GM12878 (cell line): ENCODE data around the gene DFFA. TPM values are rescaled to one million over a fixed set of nuclear protein-coding genes. Genes with fewer than 3 reads are reported as not detected.
A peak's percentile ranks its signal among the peaks of the same experiment; 100 is the strongest.

Experiments used
- CEBPB ChIP-seq, 2 experiments: fragments of 150-350 bp in 1 of 2; IDR thresholded peaks; 2 replicates each; pipeline ENCODE4 v1.6.1; 2012 to 2014; ENCODE audit warnings: low read depth in 2 of 2, low read length in 2 of 2, borderline replicate concordance in 1 of 2, inconsistent platforms in 1 of 2
- HDGF ChIP-seq: fragments of 450-650 bp; IDR thresholded peaks from 2 replicates; pipeline ENCODE4 v1.6.1; 2016; ENCODE audit warnings: antibody characterized with exemption
- IKZF1 ChIP-seq: fragments of 450-650 bp; conservative IDR thresholded peaks from 2 replicates; pipeline ENCODE4 v1.6.1; 2017; ENCODE audit warnings: antibody characterized with exemption, mild to moderate bottlenecking
- JUNB ChIP-seq: IDR thresholded peaks from 2 replicates; pipeline ENCODE4 v1.6.1; 2016; ENCODE audit warnings: antibody characterized with exemption, mild to moderate bottlenecking
- KAT2A ChIP-seq: conservative IDR thresholded peaks from 2 replicates; pipeline ENCODE4 v1.6.1; 2011; ENCODE audit warnings: low read depth, low read length; ENCODE audit not compliant: control insufficient read depth
- MTA3 ChIP-seq: IDR thresholded peaks from 2 replicates; pipeline ENCODE4 v1.6.1; 2012; ENCODE audit warnings: low read length, inconsistent platforms, borderline replicate concordance
- NFYA ChIP-seq: IDR thresholded peaks from 2 replicates; pipeline ENCODE4 v1.6.1; 2011; ENCODE audit warnings: low read depth, mild to moderate bottlenecking, low read length, improper control_type of control experiment, borderline replicate concordance
- POLR2AphosphoS2 ChIP-seq: IDR thresholded peaks from 2 replicates; pipeline ENCODE4 v1.6.1; 2011; ENCODE audit warnings: low read depth, mild to moderate bottlenecking, low read length, improper control_type of control experiment, moderate library complexity
- POLR2AphosphoS5 ChIP-seq: IDR thresholded peaks from 2 replicates; pipeline ENCODE4 v1.6.1; 2011; ENCODE audit warnings: mild to moderate bottlenecking, low read length, inconsistent platforms
- RELB ChIP-seq: fragments of 450-650 bp; IDR thresholded peaks from 2 replicates; pipeline ENCODE4 v1.6.1; 2017; ENCODE audit warnings: low read depth, mild to moderate bottlenecking, moderate library complexity
- SRF ChIP-seq, 2 experiments: IDR thresholded peaks; 2 replicates each; pipeline ENCODE4 v1.6.1; 2011; ENCODE audit warnings: low read depth in 2 of 2, low read length in 2 of 2, mild to moderate bottlenecking in 1 of 2, moderate library complexity in 1 of 2
- STAT1 ChIP-seq: fragments of 450-650 bp; conservative IDR thresholded peaks from 2 replicates; pipeline ENCODE4 v1.6.1; 2014; ENCODE audit warnings: antibody characterized with exemption, mild to moderate bottlenecking
- ZNF207 ChIP-seq: fragments of 450-650 bp; IDR thresholded peaks from 2 replicates; pipeline ENCODE4 v1.6.1; 2014; ENCODE audit warnings: antibody characterized with exemption, mild to moderate bottlenecking, borderline replicate concordance
- polyA plus RNA-seq, 11 experiments: library from polyadenylated mRNA; depleted of rRNA in 4 of 11; unstranded in 6 of 11; stranded (reverse) in 5 of 11; fragments of >200 nt; fragmentation: Nextera tagmentation in 4 of 11; fragmentation: Illumina TruSeq in 1 of 11; extraction: Ambion mirVana in 4 of 11; extraction: Trizol in 1 of 11; gene quantifications; 1 replicate in 1 of 11; 2 replicates in 10 of 11; pipeline versions ENCODE4 v1.2.1 to v1.2.3, GENCODE V29; 2011 to 2016; ENCODE audit warnings: inconsistent platforms in 2 of 11, missing spikeins in 2 of 11, low read depth in 1 of 11
- total RNA-seq, 4 experiments: library from RNA; depleted of rRNA in 3 of 4; stranded (reverse); fragments of >200 nt in 3 of 4; fragmentation: Illumina TruSeq in 1 of 4; extraction: Trizol in 1 of 4; gene quantifications; 2 replicates each; pipeline versions ENCODE4 v1.2.1 to v1.2.3, GENCODE V29; 2013 to 2021
- TF ChIP-seq, protein P1 (sequence below): fragments of 450-650 bp; IDR thresholded peaks from 2 replicates; pipeline ENCODE4 v1.6.1; 2017; ENCODE audit warnings: antibody characterized with exemption, mild to moderate bottlenecking, moderate library complexity

DFFA gene
- total and polyA plus RNA-seq, 10 of the 15 experiments (the other 5 are each of a cell fraction or from before 2014, with no cell fraction given): 37.4 to 83.8 (median 52.4) TPM

DNA sequence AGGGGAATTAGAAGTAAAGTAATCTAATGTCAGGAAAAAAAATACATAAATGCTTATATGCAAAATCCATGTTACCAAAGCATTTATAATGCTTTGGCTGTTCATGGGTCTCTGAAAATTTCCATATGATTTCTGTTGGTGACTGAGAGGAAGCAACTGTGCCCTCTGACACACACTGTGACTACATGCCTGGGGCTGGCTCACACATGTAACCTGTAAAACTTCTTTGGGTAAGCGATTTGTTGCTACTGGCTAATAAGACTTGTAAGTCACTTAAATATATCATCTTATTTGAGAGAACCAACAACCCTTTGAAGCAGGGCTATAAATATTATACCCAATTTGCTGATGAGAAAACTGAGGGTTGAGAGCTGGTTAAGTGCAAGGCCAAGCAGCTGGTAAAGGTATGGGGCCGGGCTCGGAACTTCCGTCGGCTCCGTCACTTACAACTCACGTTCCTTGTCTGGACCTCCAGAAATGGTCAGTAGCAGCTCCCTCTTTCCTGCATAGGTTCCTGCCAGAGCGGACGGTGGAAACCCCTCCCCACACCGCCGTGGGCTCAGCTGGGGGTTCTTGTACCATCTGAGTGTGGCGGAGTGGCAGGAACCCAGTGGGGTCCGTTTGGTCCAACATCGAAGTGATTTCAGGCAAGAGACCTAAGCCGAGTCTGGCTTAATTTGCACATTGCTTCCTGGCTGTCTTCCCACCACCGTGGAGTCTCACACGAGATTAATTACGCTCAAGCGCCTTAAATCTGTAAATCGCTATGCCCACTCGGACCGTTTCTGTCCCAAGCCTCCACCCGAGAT, 714 bp downstream of the DFFA start (continued):
- TF ChIP-seq, protein P1, sequence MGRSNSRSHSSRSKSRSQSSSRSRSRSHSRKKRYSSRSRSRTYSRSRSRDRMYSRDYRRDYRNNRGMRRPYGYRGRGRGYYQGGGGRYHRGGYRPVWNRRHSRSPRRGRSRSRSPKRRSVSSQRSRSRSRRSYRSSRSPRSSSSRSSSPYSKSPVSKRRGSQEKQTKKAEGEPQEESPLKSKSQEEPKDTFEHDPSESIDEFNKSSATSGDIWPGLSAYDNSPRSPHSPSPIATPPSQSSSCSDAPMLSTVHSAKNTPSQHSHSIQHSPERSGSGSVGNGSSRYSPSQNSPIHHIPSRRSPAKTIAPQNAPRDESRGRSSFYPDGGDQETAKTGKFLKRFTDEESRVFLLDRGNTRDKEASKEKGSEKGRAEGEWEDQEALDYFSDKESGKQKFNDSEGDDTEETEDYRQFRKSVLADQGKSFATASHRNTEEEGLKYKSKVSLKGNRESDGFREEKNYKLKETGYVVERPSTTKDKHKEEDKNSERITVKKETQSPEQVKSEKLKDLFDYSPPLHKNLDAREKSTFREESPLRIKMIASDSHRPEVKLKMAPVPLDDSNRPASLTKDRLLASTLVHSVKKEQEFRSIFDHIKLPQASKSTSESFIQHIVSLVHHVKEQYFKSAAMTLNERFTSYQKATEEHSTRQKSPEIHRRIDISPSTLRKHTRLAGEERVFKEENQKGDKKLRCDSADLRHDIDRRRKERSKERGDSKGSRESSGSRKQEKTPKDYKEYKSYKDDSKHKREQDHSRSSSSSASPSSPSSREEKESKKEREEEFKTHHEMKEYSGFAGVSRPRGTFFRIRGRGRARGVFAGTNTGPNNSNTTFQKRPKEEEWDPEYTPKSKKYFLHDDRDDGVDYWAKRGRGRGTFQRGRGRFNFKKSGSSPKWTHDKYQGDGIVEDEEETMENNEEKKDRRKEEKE: no peak
- TF ChIP-seq STAT1: no peak
- no peak for TF ChIP-seq ZNF207
- no peak for TF ChIP-seq JUNB
- no peak for TF ChIP-seq POLR2AphosphoS2
- no peak for TF ChIP-seq SRF (IDR thresholded peaks at IDR 0.05; ENCODE audit: low read depth in 2 of 2, low read length in 2 of 2)
- TF ChIP-seq IKZF1: no peak
- peak; percentile 9; the same call in 1 of the 2 replicates for TF ChIP-seq POLR2AphosphoS5
- no peak for TF ChIP-seq RELB
- no peak for TF ChIP-seq KAT2A
- TF ChIP-seq CEBPB (IDR thresholded peaks at IDR 0.05; ENCODE audit: borderline replicate concordance in 1 of 2, low read depth in 2 of 2, low read length in 2 of 2): no peak
- no peak for TF ChIP-seq MTA3
- no peak for TF ChIP-seq NFYA
- TF ChIP-seq HDGF: 0 out of 2 replicates have a peak, but pooled peaks have one; percentile 49
- TF ChIP-seq, all 136 proteins: peak for 4
